Trophoblast cell (in vitro differentiated cells and primary cell): ENCODE data around the gene NOS1AP.

Source experiments
- DNase-seq, 2 donors: peaks; one replicate each; pipeline ENCODE4 v3.0.0-alpha.2; 2016
- H2AFZ ChIP-seq: 2 replicates; pipeline ENCODE4 v1.6.1; 2013; ENCODE audit warnings: low read length, moderate library complexity, mild to moderate bottlenecking; ENCODE audit not compliant: insufficient read depth, poor library complexity
- H2AK5ac ChIP-seq: 2 replicates; pipeline ENCODE4 v1.6.1; 2013; ENCODE audit warnings: mild to moderate bottlenecking, low read length
- H2BK120ac ChIP-seq: 2 replicates; pipeline ENCODE4 v1.6.1; 2013; ENCODE audit warnings: low read length, mild to moderate bottlenecking, moderate library complexity; ENCODE audit not compliant: insufficient read depth, poor library complexity
- H2BK12ac ChIP-seq: 2 replicates; pipeline ENCODE4 v1.6.1; 2013; ENCODE audit warnings: mild to moderate bottlenecking, low read length, moderate library complexity
- H2BK5ac ChIP-seq: 2 replicates; pipeline ENCODE4 v1.6.1; 2013; ENCODE audit warnings: low read length, low read depth, moderate library complexity, mild to moderate bottlenecking; ENCODE audit not compliant: poor library complexity
- H3K14ac ChIP-seq: 2 replicates; pipeline ENCODE4 v1.6.1; 2013; ENCODE audit warnings: mild to moderate bottlenecking, low read length
- H3K18ac ChIP-seq: 2 replicates; pipeline ENCODE4 v1.6.1; 2013; ENCODE audit warnings: mild to moderate bottlenecking, low read length
- H3K23ac ChIP-seq: 2 replicates; pipeline ENCODE4 v1.6.1; 2013; ENCODE audit warnings: low read length
- H3K27ac ChIP-seq: 2 replicates; pipeline ENCODE4 v1.5.1; 2013; ENCODE audit warnings: low read depth, mild to moderate bottlenecking, inconsistent platforms, low read length, moderate library complexity
- H3K27me3 ChIP-seq: 2 replicates; pipeline ENCODE4 v1.6.1; 2013; ENCODE audit warnings: inconsistent platforms, mild to moderate bottlenecking, low read length, moderate library complexity; ENCODE audit not compliant: insufficient read depth
- H3K36me3 ChIP-seq, 2 experiments: 1 replicate in 1 of 2; 2 replicates in 1 of 2; pipeline ENCODE4 v1.6.1; 2013; ENCODE audit warnings: low read length in 2 of 2, mild to moderate bottlenecking in 2 of 2, moderate library complexity in 1 of 2; ENCODE audit not compliant: insufficient read depth in 2 of 2, control insufficient read depth in 1 of 2
- H3K4ac ChIP-seq: 2 replicates; pipeline ENCODE4 v1.6.1; 2013; ENCODE audit warnings: low read depth, mild to moderate bottlenecking, low read length, moderate library complexity
- H3K4me1 ChIP-seq, 2 experiments: 1 replicate in 1 of 2; 2 replicates in 1 of 2; pipeline ENCODE4 v1.6.1; 2013; ENCODE audit warnings: low read length in 2 of 2, mild to moderate bottlenecking in 2 of 2, moderate library complexity in 1 of 2; ENCODE audit not compliant: insufficient read depth in 2 of 2, control insufficient read depth in 1 of 2
- H3K4me2 ChIP-seq: 2 replicates; pipeline ENCODE4 v1.6.1; 2013; ENCODE audit warnings: inconsistent platforms, mild to moderate bottlenecking, low read length, moderate library complexity
- H3K4me3 ChIP-seq: 2 replicates; pipeline ENCODE4 v1.5.1; 2013; ENCODE audit warnings: mild to moderate bottlenecking, low read depth, low read length, inconsistent platforms
- H3K79me1 ChIP-seq: one replicate; pipeline ENCODE4 v1.6.1; 2013; ENCODE audit warnings: low read length
- H3K79me2 ChIP-seq: 2 replicates; pipeline ENCODE4 v1.6.1; 2013; ENCODE audit warnings: low read length, mild to moderate bottlenecking; ENCODE audit not compliant: control insufficient read depth, insufficient read depth, poor library complexity
- H3K9ac ChIP-seq: 2 replicates; pipeline ENCODE4 v1.6.1; 2013; ENCODE audit warnings: mild to moderate bottlenecking, low read length
- H3K9me3 ChIP-seq: 2 replicates; pipeline ENCODE4 v1.6.1; 2013; ENCODE audit warnings: low read depth, mild to moderate bottlenecking, control low read depth, inconsistent platforms, low read length; ENCODE audit not compliant: insufficient read depth
- H4K12ac ChIP-seq: 2 replicates; pipeline ENCODE4 v1.6.1; 2013; ENCODE audit warnings: low read depth, mild to moderate bottlenecking, low read length, moderate library complexity
- H4K8ac ChIP-seq: 2 replicates; pipeline ENCODE4 v1.6.1; 2013; ENCODE audit warnings: low read depth, mild to moderate bottlenecking, low read length, moderate library complexity
- H4K91ac ChIP-seq: one replicate; pipeline ENCODE4 v1.6.1; 2013; ENCODE audit warnings: low read depth, mild to moderate bottlenecking, low read length, moderate library complexity
- WGBS: extraction: QIAGEN DNeasy Blood & Tissue Kit; methylation state at CpG from one replicate; pipeline ENCODE4 v1.1.7; 2013; ENCODE audit warnings: missing lambda C conversion rate; ENCODE audit not compliant: insufficient read length, insufficient coverage; ENCODE audit errors: extremely low coverage; 5-methylcytosine and 5-hydroxymethylcytosine counted together

The NOS1AP gene

GRCh38 chr1:162179121-162179520 lies 109.6 kb downstream of the NOS1AP start:
- H3K27ac ChIP-seq: no peak overlapping the region
- no peak for DNase-seq
- no peak overlapping the region for H4K91ac ChIP-seq
- H3K4ac ChIP-seq: no peak overlapping the region
- H2BK12ac ChIP-seq: no peak overlapping the region
- no peaks in the 10 kb centered on the region for H3K27me3 ChIP-seq
- H3K9ac ChIP-seq: no peak overlapping the region
- H3K36me3 ChIP-seq: no peaks in the 10 kb centered on the region
- H3K23ac ChIP-seq: no peak overlapping the region
- no peaks in the 10 kb centered on the region for H3K79me2 ChIP-seq
- H2AK5ac ChIP-seq: no peak overlapping the region
- no peak overlapping the region for H2BK5ac ChIP-seq
- H3K18ac ChIP-seq: no peak overlapping the region
- no peak overlapping the region for H4K8ac ChIP-seq
- H4K12ac ChIP-seq: no peak overlapping the region
- no peak overlapping the region for H2BK120ac ChIP-seq
- peaks cover 5% of the 10 kb centered on the region in 2 experiments for H3K4me1 ChIP-seq
- H3K79me1 ChIP-seq: peaks cover 5% of the 10 kb centered on the region
- no peak overlapping the region for H2AFZ ChIP-seq
- H3K4me3 ChIP-seq: no peak overlapping the region
- WGBS: no CpG with 5 or more reads among the region's 4 CpGs
- no peak overlapping the region for H3K4me2 ChIP-seq
- no peaks in the 10 kb centered on the region for H3K9me3 ChIP-seq
- H3K14ac ChIP-seq: no peak overlapping the region

DNA sequence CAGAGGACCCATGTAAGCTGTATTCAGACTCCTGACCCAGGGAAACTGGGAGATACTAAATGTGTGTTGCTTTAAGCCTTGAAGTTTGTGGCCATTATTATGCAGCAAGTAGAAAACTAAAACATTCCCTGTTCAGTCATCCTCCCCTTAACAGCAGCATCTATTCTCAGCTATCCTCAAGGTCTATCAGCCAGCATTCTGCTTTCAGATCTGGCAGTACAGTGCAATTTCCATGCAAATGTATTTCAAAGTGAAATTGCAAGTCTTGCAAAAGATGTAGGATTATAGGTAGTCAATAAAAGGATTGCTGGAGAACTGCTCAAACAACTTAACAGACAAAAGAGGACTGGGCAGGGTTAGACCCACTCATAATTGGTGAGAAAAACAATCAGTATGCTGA lies 111.3 kb downstream of the NOS1AP start:
- H2AK5ac ChIP-seq: no peak overlapping the region
- no peak overlapping the region for H2AFZ ChIP-seq

DNA sequence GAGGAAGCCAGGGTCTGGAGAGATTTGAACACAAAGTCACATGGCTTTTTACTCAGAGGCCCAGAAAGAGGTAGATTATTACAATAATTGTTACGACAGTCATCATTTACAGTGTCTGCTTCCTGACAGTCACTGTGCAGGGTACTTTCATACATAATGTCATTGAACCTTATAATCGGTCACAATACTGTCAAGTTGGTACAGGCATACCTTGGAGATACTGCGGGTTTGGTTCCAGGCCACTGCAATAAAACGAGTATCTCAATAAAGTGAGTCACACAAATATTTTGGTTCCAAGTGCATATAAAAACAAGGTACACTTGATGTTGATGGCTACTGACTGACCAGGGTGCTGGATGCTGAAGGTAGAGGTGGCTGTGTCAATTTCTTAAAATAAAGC lies 112.6 kb downstream of the NOS1AP start:
- Histone ChIP-seq H2AFZ (no peak overlapping the region), H2BK120ac (no peak overlapping the region), H3K27me3 (no peaks in the 10 kb centered on the region), H3K9me3 (no peaks in the 10 kb centered on the region), H3K27ac (no peak overlapping the region), H2AK5ac (no peak overlapping the region), H3K18ac (no peak overlapping the region), H3K23ac (no peak overlapping the region), H2BK5ac (no peak overlapping the region), H3K4me2 (no peak overlapping the region), H3K4ac (no peak overlapping the region), H3K79me2 (no peaks in the 10 kb centered on the region), H4K91ac (no peak overlapping the region), H4K12ac (no peak overlapping the region), H3K4me1 (peaks cover 3% of the 10 kb centered on the region in 2 experiments), H3K14ac (no peak overlapping the region), H3K79me1 (peaks cover 3% of the 10 kb centered on the region), H4K8ac (no peak overlapping the region), H2BK12ac (no peak overlapping the region), H3K9ac (no peak overlapping the region), H3K4me3 (no peak overlapping the region), H3K36me3 (no peaks in the 10 kb centered on the region)
- DNase-seq: no peak
- no CpG with 5 or more reads among the region's 4 CpGs for WGBS

More for the DNA sequence above, 111.3 kb downstream of the NOS1AP start:
- H3K27me3 ChIP-seq: no peaks in the 10 kb centered on the region
- no peak overlapping the region for H3K4me3 ChIP-seq
- H3K23ac ChIP-seq: no peak overlapping the region
- H3K9ac ChIP-seq: no peak overlapping the region
- no peak for DNase-seq
- H2BK5ac ChIP-seq: no peak overlapping the region
- H3K9me3 ChIP-seq: no peaks in the 10 kb centered on the region
- no peak overlapping the region for H4K91ac ChIP-seq
- H3K36me3 ChIP-seq: no peaks in the 10 kb centered on the region
- no peak overlapping the region for H4K8ac ChIP-seq
- peaks cover 5% of the 10 kb centered on the region in 2 experiments for H3K4me1 ChIP-seq
- H4K12ac ChIP-seq: no peak overlapping the region
- H3K4ac ChIP-seq: no peak overlapping the region
- peaks cover 5% of the 10 kb centered on the region for H3K79me1 ChIP-seq
- no peak overlapping the region for H2BK12ac ChIP-seq
- H3K79me2 ChIP-seq: no peaks in the 10 kb centered on the region
- no peak overlapping the region for H3K27ac ChIP-seq
- no peak overlapping the region for H3K18ac ChIP-seq
- no peak overlapping the region for H3K4me2 ChIP-seq
- no peak overlapping the region for H2BK120ac ChIP-seq
- no peak overlapping the region for H3K14ac ChIP-seq

DNA sequence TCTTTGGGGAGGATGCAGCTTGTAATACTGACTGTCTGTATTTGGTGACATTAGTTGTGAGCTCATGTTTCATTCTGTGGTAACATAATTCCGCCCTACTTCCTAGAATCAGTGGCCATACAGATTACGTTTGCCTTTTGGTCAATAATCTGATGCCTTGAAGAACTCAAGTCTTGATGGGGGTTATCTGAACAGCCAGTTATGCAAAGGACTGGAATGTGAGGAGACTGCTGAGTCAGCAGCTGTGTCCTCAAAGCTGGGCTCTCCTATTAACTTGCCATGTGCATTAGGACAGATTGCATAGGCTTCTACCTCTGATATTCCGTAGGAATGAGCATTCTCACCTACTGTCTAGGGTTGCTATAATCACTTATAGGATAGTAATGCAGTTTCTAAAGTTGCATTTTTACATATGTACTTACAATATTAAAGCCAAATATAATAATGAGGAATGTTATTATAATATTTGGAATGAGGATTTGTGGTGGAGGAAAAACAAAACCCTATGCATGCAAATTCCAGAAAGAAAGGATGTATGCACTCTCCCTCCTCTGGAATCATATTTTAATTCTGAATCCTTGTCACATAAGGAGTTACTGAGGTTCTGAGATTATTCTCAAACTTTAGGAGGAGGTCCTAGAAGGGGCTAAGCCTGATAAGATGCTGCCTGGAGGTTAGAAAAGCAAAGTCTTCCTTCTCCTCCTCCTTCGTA lies 116.0 kb downstream of the NOS1AP start:
- Histone ChIP-seq H3K36me3 (no peaks in the 10 kb centered on the region), H3K79me2 (no peaks in the 10 kb centered on the region), H3K27me3 (no peaks in the 10 kb centered on the region), H3K14ac (no peak overlapping the region), H2BK5ac (no peak overlapping the region), H3K4me3 (no peak overlapping the region), H2AFZ (no peak overlapping the region), H4K8ac (no peak overlapping the region), H3K4me1 (no peaks in the 10 kb centered on the region), H2BK120ac (no peak overlapping the region), H3K27ac (no peak overlapping the region), H4K91ac (no peak overlapping the region), H3K9me3 (no peaks in the 10 kb centered on the region), H2AK5ac (no peak overlapping the region), H3K23ac (no peak overlapping the region), H3K18ac (no peak overlapping the region), H3K4me2 (no peak overlapping the region), H2BK12ac (no peak overlapping the region), H4K12ac (no peak overlapping the region), H3K79me1 (no peaks in the 10 kb centered on the region), H3K4ac (no peak overlapping the region), H3K9ac (no peak overlapping the region)
- no peak for DNase-seq
- WGBS: no CpG with 5 or more reads among the region's 4 CpGs
